K562 (cell line): ENCODE results near the gene ZNF785. TPM values are rescaled to one million over a fixed set of nuclear protein-coding genes. Genes with fewer than 3 reads are reported as not detected.
A peak's percentile ranks its signal among the peaks of the same experiment; 100 is the strongest.

Experiments
- CXXC5 ChIP-seq: fragments of 250-450 bp; sonication (Bioruptor Pico); IDR thresholded peaks from 2 replicates; pipeline ENCODE4 v1.8.0; 2022; ENCODE audit warnings: inconsistent platforms, mild to moderate bottlenecking, moderate library complexity
- EP400 ChIP-seq: fragments of 450-650 bp; IDR thresholded peaks from 2 replicates; pipeline ENCODE4 v1.6.1; 2017; ENCODE audit warnings: antibody characterized with exemption, mild to moderate bottlenecking, moderate library complexity
- HNRNPK ChIP-seq: fragments of 200-400 bp; formaldehyde crosslinking; IDR thresholded peaks from one replicate; pipeline ENCODE4 v1.6.1; 2018; ENCODE audit warnings: mild to moderate bottlenecking, low read depth, low read length; ENCODE audit not compliant: poor library complexity, severe bottlenecking
- IRF2 ChIP-seq: sonication (generic); formaldehyde crosslinking; IDR thresholded peaks from 2 replicates; pipeline ENCODE4 v1.8.1; 2022; ENCODE audit warnings: mild to moderate bottlenecking, missing genetic modification reagents
- JUND ChIP-seq, 2 experiments: IDR thresholded peaks; 2 replicates in 1 of 2; 3 replicates in 1 of 2; pipeline ENCODE4 v1.6.1; 2011; ENCODE audit warnings: borderline replicate concordance in 2 of 2, low read depth in 2 of 2, low read length in 2 of 2, improper control_type of control experiment in 1 of 2, missing biosample characterization in 1 of 2, missing genetic modification characterization in 1 of 2, missing genetic modification reagents in 1 of 2
- KLF1 ChIP-seq: fragments of 450-650 bp; IDR thresholded peaks from 2 replicates; pipeline ENCODE4 v1.6.1; 2016; ENCODE audit warnings: missing genetic modification characterization, missing compliant biosample characterization
- NR4A1 ChIP-seq, 2 experiments: fragments of 250-450 bp in 1 of 2; fragments of 450-650 bp in 1 of 2; sonication (Bioruptor Pico) in 1 of 2; IDR thresholded peaks; 2 replicates each; pipeline versions ENCODE4 v1.4.0 to v1.6.1; 2016 to 2020; ENCODE audit warnings: mild to moderate bottlenecking in 2 of 2, missing compliant biosample characterization in 1 of 2, missing genetic modification characterization in 1 of 2, moderate library complexity in 1 of 2
- RAD21 ChIP-seq, 2 experiments: fragments of 250-450 bp in 1 of 2; fragments of 450-650 bp in 1 of 2; sonication (Bioruptor Pico) in 1 of 2; formaldehyde crosslinking in 1 of 2; IDR thresholded peaks in 1 of 2; conservative IDR thresholded peaks in 1 of 2; 2 replicates each; pipeline versions ENCODE4 v1.4.0 to v1.8.0; 2020 to 2022; ENCODE audit warnings: mild to moderate bottlenecking in 2 of 2, moderate library complexity in 1 of 2
- RBM22 ChIP-seq: fragments of 200-400 bp; formaldehyde crosslinking; IDR thresholded peaks from 2 replicates; pipeline ENCODE4 v1.6.1; 2018; ENCODE audit warnings: low read length, low read depth; ENCODE audit not compliant: poor library complexity, severe bottlenecking
- SIN3B ChIP-seq: fragments of 450-650 bp; IDR thresholded peaks from 2 replicates; pipeline ENCODE4 v1.6.1; 2017; ENCODE audit warnings: low read depth, mild to moderate bottlenecking, moderate library complexity
- SP1 ChIP-seq: sonication (generic); formaldehyde crosslinking; IDR thresholded peaks from 2 replicates; pipeline ENCODE4 v1.8.1; 2022; ENCODE audit warnings: mild to moderate bottlenecking, missing genetic modification reagents
- STAT6 ChIP-seq: sonication (generic); formaldehyde crosslinking; IDR thresholded peaks from 2 replicates; pipeline ENCODE4 v1.8.1; 2023; ENCODE audit warnings: mild to moderate bottlenecking, missing genetic modification reagents
- THRB ChIP-seq: fragments of 450-650 bp; formaldehyde crosslinking; conservative IDR thresholded peaks from 2 replicates; pipeline ENCODE4 v1.4.0; 2022; ENCODE audit warnings: mild to moderate bottlenecking, missing genetic modification characterization
- U2AF1 ChIP-seq: fragments of 200-400 bp; formaldehyde crosslinking; optimal IDR thresholded peaks from 2 replicates; pipeline ENCODE3; 2017; ENCODE audit warnings: mild to moderate bottlenecking, low read depth, low read length, moderate library complexity
- ZNF354B ChIP-seq: fragments of 250-450 bp; sonication (Bioruptor Pico); IDR thresholded peaks from 2 replicates; pipeline ENCODE4 v1.4.0; 2020
- polyA plus RNA-seq, 8 experiments: library from polyadenylated mRNA; depleted of rRNA in 4 of 8; stranded (reverse) in 5 of 8; unstranded in 3 of 8; fragments of >200 nt; fragmentation: Nextera tagmentation in 2 of 8; fragmentation: Illumina TruSeq in 1 of 8; extraction: Ambion mirVana in 2 of 8; extraction: Trizol in 1 of 8; gene quantifications; 2 replicates each; pipeline versions ENCODE4 v1.2.1 to v1.2.3, GENCODE V29; 2011 to 2014; ENCODE audit warnings: inconsistent platforms in 1 of 8, missing spikeins in 1 of 8
- total RNA-seq, 7 experiments: library from RNA; depleted of rRNA in 6 of 7; stranded (reverse); fragments of >200 nt in 6 of 7; fragmentation: Illumina TruSeq in 2 of 7; extraction: Trizol in 2 of 7; gene quantifications; 2 replicates each; pipeline versions ENCODE4 v1.2.1 to v1.2.3, GENCODE V29; 2011 to 2021; ENCODE audit warnings: low replicate concordance in 1 of 7
- TF ChIP-seq, protein P1 (sequence below): fragments of 250-450 bp; sonication (Bioruptor Pico); IDR thresholded peaks from 2 replicates; pipeline ENCODE4 v1.9.0; 2021; ENCODE audit warnings: mild to moderate bottlenecking
- TF ChIP-seq, protein P2 (sequence below): sonication (generic); formaldehyde crosslinking; IDR thresholded peaks from 2 replicates; pipeline ENCODE4 v1.8.1; 2023; ENCODE audit warnings: mild to moderate bottlenecking, missing genetic modification reagents
- TF ChIP-seq, protein P3 (sequence below): IDR thresholded peaks from 2 replicates; pipeline ENCODE4 v1.6.1; 2011; ENCODE audit not compliant: insufficient read length; ENCODE audit errors: extremely low read depth

The ZNF785 gene
- total and polyA plus RNA-seq, 9 of the 15 experiments (the other 6 are each of a cell fraction or from before 2014, with no cell fraction given), result 0.64 to 11.0 (median 6.4) TPM

DNA sequence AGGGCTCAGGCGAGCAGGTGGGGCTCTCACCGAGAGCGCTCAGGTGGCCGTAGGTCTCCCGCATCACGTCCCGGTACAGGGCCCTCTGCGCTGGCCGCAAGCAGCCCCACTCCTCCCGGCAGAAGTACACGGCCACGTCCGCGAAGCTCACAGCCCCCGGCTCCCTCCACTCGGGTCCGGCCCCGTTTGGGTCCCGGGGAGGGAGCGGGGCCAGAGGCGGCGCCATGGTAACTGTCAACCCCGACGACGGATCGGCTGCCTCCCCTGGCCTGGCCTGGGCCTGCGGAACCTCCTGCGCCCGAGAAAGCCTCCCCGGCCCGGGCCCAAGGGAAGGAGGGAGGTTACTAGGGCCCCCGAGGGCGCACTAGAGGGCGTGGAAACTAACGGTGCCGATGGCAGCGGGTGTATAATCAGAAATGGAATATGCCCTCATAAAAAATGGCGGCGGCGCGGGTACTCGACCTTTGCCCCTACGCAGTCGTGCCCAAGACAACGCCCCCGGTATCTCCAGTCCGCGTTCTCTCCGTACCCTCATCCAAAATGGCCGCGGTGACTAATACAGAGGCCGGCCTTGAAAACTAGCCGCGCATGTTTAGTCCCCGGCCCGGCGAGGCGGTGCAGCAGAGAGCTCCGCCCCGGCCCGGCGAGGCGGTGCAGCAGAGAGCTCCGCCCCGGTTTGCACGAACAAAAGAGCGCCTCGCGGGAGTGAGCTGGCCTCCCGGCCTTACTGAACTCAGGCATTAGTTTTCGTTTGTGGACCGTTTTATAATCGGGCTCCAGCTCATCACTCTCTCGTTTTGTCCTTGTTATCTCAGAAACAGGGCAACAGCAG is 27.3 kb downstream of the ZNF785 start, which contains the start of gene ZNF764 (continued):
- no peak for TF ChIP-seq STAT6 (CRISPR knock-in tag)
- TF ChIP-seq THRB (CRISPR knock-in tag), result no peak
- TF ChIP-seq, protein P1, sequence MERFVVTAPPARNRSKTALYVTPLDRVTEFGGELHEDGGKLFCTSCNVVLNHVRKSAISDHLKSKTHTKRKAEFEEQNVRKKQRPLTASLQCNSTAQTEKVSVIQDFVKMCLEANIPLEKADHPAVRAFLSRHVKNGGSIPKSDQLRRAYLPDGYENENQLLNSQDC (CRISPR knock-in tag), result no peak
- peak; percentile 82 for TF ChIP-seq SP1
- 0 out of 2 replicates have a peak, but pooled peaks have one; percentile 40 for TF ChIP-seq KLF1 (tag)
- TF ChIP-seq SIN3B, result peak; percentile 66; the same call in 1 of the 2 replicates
- no peak for TF ChIP-seq NR4A1 (CRISPR knock-in tag; IDR thresholded peaks at IDR 0.05)
- TF ChIP-seq NR4A1 (tag; IDR thresholded peaks at IDR 0.05), result 0 out of 2 replicates have a peak, but pooled peaks have one; percentile 19
- TF ChIP-seq, protein P2, sequence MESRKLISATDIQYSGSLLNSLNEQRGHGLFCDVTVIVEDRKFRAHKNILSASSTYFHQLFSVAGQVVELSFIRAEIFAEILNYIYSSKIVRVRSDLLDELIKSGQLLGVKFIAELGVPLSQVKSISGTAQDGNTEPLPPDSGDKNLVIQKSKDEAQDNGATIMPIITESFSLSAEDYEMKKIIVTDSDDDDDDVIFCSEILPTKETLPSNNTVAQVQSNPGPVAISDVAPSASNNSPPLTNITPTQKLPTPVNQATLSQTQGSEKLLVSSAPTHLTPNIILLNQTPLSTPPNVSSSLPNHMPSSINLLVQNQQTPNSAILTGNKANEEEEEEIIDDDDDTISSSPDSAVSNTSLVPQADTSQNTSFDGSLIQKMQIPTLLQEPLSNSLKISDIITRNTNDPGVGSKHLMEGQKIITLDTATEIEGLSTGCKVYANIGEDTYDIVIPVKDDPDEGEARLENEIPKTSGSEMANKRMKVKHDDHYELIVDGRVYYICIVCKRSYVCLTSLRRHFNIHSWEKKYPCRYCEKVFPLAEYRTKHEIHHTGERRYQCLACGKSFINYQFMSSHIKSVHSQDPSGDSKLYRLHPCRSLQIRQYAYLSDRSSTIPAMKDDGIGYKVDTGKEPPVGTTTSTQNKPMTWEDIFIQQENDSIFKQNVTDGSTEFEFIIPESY (CRISPR knock-in tag), result no peak; the same call in 1 of the 2 replicates
- TF ChIP-seq RAD21 (CRISPR knock-in tag; conservative IDR thresholded peaks at IDR 0.05 in 1 of 2, IDR thresholded peaks at IDR 0.05 in 1 of 2), result 0 out of 4 replicates have a peak, but pooled peaks have one; percentile 0 to 4
- TF ChIP-seq RBM22, result peak; percentile 40
- no peak for TF ChIP-seq IRF2 (CRISPR knock-in tag)
- peak; percentile 88 for TF ChIP-seq EP400
- TF ChIP-seq CXXC5 (CRISPR knock-in tag), result peak; percentile 97
- TF ChIP-seq U2AF1, result no peak
- peak; percentile 82 for TF ChIP-seq JUND (IDR thresholded peaks at IDR 0.05; ENCODE audit: borderline replicate concordance, low read depth, low read length)
- TF ChIP-seq JUND (tag; IDR thresholded peaks at IDR 0.05; ENCODE audit: borderline replicate concordance, low read depth, low read length), result peak; percentile 82; the same call in 1 of the 3 replicates
- TF ChIP-seq ZNF354B (CRISPR knock-in tag), result no peak
- TF ChIP-seq HNRNPK, result no peak
- TF ChIP-seq, protein P3, sequence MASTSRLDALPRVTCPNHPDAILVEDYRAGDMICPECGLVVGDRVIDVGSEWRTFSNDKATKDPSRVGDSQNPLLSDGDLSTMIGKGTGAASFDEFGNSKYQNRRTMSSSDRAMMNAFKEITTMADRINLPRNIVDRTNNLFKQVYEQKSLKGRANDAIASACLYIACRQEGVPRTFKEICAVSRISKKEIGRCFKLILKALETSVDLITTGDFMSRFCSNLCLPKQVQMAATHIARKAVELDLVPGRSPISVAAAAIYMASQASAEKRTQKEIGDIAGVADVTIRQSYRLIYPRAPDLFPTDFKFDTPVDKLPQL, result peak; percentile 25
